ENCODE data around the gene RELT. TPM values are rescaled to one million over a fixed set of nuclear protein-coding genes. Genes with fewer than 3 reads are reported as not detected.

The RELT gene
- total RNA-seq, 1 experiment from 2014 or later = 13.8 TPM

- Histone ChIP-seq H3K4me3 (replicated peaks in 1 of 2; ENCODE audit: low read depth in 1 of 2, low read length in 2 of 2) (no peak overlapping the region), H3K4me1 (ENCODE audit: control insufficient read depth in 1 of 2, insufficient read depth in 2 of 2, low read length in 2 of 2) (peaks cover 0 to 3% of the 10 kb centered on the region in 2 experiments; a peak in 1 of 4 replicates), H3K4me2 (ENCODE audit: low read length) (no peak overlapping the region), H3K9ac (ENCODE audit: low read length) (no peak overlapping the region), H3K9me3 (ENCODE audit: control insufficient read depth in 1 of 2, insufficient read depth in 1 of 2, low read depth in 1 of 2, low read length in 2 of 2) (no peaks in the 10 kb centered on the region), H3K9me2 (ENCODE audit: insufficient read depth) (no peaks in the 10 kb centered on the region), H3K36me3 (ENCODE audit: control insufficient read depth in 1 of 2, insufficient read depth in 2 of 2, low read length in 2 of 2) (peaks cover 0 to 4% of the 10 kb centered on the region in 2 experiments; a peak in 1 of 4 replicates), H3K27me3 (ENCODE audit: insufficient read depth, low read length) (no peaks in the 10 kb centered on the region), H3K79me2 (ENCODE audit: insufficient read depth, low read length) (no peaks in the 10 kb centered on the region), H4K20me1 (ENCODE audit: insufficient read depth) (no peaks in the 10 kb centered on the region), H2AFZ (ENCODE audit: low read depth, low read length, poor library complexity, severe bottlenecking) (no peak overlapping the region), H3K27ac (ENCODE audit: low read depth, low read length) (no peak overlapping the region)
- intact Hi-C loops (cut with micrococcal nuclease) = no loop called here
- DNase-seq (ENCODE audit: low read depth, low spot score) (no peak), ATAC-seq (no peak)
- no TSS peak for BruUV-seq (replicated peaks)
- TF ChIP-seq EZH2phosphoT487 (IDR thresholded peaks at IDR 0.05; ENCODE audit: borderline replicate concordance) (no peak), SIN3A (IDR thresholded peaks at IDR 0.05; ENCODE audit: low read depth) (no peak), ZNF274 (IDR thresholded peaks at IDR 0.05; ENCODE audit: low read depth, low read length) (no peak), ELF1 (IDR thresholded peaks at IDR 0.05; ENCODE audit: borderline replicate concordance, low read depth) (no peak), EZH2 (IDR thresholded peaks at IDR 0.05) (no peak), CBX3 (IDR thresholded peaks at IDR 0.05; ENCODE audit: low read depth) (no peak), YY1 (IDR thresholded peaks at IDR 0.05; ENCODE audit: extremely low read depth, insufficient replicate concordance, low read depth, low read length) (no peak), CEBPB (IDR thresholded peaks at IDR 0.05; ENCODE audit: low read depth) (no peak), REST (IDR thresholded peaks at IDR 0.05; ENCODE audit: low read depth) (no peak), POLR2A (IDR thresholded peaks at IDR 0.05; ENCODE audit: borderline replicate concordance, extremely low read depth, insufficient read depth, insufficient read length) (no peak), TCF7L2 (IDR thresholded peaks at IDR 0.05; ENCODE audit: borderline replicate concordance, extremely low read depth, insufficient read depth, insufficient read length) (no peak)
- CTCF ChIA-PET = interaction anchor here (1.4 kb wide), 1 partner anchor 522 kb away, joined by 3 read pairs; no protein-coding TSS in a partner anchor
- RAD21 ChIA-PET (ENCODE audit: low non-redundant PET in 1 of 2, low total read pairs in 2 of 2, uncharacterized antibody in 2 of 2, unreplicated experiment in 2 of 2) = no interaction called here
- POLR2A ChIA-PET = no interaction called here
Observed at GRCh38 chr11:73409431-73409830, 33.2 kb downstream of the RELT start.
